ENCODE measurements around the gene C7.
"Not testable (repeated sequence)": the region's sequence is repeated elsewhere in the genome, so short reads cannot be mapped to it uniquely, and the experiment has no call there.

C7 gene

DNA sequence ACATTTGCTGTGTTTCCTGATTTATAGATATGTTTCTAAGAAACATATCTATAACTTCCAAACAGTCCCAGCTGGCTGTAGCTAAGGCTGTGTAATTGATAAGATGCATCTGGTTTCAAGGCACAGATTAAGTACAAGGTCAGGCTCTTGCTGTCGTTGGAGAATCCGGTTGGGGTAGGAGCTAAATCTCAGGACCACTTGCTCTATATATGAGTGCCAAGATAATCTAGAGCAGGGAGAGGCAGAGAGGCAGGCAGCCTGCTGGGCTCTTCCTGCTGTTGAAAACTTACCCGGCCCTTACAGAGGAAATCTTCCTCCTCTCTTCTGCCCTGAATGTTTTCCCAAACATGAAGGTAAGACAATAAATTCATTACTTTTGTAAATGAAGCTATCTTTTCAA is at the start of gene C7:
Gene C7 (plus strand): TSS at position 234 of the 400 bp plus-strand sequence. CDS start 114 bp downstream, at position 348.
- no peak for DNase-seq (ENCODE audit: low read depth)

DNA sequence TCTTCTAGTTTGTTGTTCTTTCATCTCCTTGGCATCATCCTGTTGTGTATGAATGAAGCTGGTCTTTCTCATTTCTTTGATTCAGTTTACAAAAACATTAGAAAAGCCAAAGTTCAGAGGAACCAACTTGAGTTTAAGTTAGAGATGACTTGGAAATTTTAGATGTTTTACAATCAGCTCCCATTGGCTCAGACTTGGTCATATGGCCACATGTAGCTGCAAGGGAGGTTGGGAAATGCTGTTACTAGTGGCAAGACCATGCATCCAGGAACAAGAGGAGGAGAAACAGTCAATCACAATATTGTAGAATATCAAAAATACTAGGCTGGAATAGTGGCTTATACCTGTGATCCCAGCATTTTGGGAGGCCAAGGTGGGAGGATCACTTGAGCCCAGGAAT is 48.6 kb upstream of the C7 start:
- no peak for DNase-seq (ENCODE audit: low read depth)

DNA sequence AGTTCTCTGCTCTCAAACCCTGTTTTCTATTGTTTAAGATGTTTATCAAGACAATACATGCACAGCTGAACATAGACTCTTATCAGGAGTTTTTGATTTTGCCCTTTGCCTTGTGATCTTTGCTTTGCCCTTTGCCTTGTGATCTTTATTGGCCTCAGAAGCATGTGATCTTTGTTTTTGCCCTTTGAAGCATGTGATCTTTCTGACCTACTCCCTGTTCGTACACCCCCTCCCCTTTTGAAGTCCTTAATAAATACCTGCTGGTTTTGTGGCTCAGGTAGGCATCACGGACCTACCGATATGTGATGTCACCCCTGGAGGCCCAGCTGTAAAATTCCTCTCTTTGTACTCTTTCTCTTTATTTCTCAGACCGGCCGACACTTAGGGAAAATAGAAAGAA is 44.3 kb upstream of the C7 start:
- not testable (repeated sequence) for DNase-seq (ENCODE audit: low read depth)

DNA sequence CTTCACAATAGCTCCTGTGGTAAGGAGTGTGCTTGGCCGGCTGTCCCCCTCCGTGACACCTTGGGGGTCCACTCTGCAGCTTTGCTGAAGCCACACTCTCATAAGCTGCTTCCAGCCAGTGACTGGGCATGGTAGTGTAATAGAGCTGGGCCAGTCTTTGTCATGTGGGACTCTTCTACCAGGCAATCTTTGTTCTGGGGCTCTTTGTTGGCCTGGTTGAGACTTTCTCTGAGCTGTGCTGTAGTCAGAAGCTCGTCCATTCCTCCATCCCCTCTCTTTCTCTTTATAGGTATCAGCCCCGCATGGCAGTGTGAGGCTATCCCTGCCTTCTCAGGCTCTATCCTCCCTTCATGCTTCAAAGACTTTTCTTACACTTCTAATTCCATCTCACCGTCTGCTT is 42.5 kb upstream of the C7 start:
- DNase-seq (ENCODE audit: low read depth): no peak

DNA sequence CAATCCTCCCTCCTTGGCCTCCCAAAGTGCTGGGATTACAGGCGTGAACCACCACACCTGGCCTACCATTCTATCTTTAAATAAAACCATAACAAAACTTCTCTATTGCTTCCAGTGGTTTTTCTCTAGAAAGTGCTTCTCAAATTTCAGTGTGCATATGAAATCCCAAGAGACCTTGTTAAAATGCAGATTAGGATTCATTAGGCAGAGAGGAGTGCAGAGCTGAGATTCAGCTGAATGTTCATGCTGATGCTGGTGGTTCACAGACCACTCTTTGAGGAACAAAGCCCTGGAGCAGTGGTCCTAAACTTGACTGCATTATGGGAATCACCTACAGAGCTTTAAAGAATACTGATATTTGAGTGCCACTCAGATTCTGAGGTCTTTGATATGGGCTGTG is 39.9 kb upstream of the C7 start:
- DNase-seq (ENCODE audit: low read depth): no peak

DNA sequence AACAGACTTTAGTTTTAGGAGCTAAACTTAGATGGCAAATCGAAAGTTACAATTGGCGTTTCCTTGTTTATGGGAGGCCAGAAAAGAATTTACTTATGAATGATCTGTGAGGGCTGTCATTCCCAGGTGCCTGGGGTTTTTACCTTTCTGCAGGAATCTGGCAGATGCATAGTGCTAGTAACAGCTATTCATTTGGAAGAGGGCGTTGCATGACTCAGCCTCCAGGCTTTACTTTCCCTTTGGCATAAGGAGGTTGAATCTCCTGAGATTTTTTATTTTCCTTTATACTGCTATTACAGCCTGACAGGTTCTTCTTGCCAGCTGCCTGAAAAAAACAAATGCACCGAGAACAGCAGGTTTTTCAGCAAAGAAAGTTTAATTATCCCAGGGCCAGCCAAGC is 38.1 kb upstream of the C7 start:
- no peak for DNase-seq (ENCODE audit: low read depth)

DNA sequence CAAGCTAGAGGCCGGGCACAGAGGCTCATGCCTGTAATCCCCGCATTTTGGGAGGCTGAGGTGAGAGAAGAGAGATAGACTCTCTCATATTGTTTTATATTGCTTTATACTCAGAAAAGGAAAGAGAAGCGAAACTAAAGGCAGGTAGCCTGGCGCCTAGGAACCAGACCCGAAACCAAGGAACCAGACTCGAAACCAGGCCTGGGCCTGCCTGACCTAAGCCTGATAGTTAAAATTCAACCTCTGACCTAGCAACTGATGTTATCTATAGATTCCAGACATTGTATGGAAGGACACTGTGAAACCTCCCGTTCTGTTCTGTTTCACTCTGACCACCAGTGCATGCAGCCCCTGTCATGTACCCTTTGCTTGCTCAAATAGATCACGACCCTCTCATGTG is 37.0 kb upstream of the C7 start:
- DNase-seq (ENCODE audit: low read depth): not testable (repeated sequence)

DNA sequence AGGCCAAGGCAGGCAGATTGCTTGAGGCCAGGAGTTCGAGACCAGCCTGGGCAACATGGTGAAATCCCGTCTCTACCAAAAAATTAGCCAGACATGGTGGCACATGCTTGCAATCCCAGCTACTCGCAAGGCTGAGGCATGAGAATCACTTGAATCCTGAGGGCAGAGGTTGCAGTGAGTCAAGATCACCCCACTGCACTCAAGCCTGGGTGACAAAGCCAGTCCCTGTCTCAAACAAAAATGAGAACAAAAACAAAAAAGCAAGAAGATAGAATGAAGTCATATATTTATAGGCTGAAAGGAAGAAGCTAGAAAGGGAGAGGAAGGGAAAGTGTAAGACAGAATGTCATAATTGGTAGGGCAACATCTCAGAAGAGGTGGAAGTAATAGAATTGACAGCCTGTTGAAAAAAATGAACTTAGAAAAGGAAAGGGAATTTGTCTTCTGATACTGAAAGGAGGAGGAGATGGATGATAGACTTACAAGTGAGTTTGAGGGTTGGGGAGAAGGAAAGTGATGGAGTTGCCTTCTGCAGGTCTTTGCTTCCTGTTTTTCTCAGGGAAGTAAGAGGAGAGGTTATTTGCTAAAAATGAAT is 35.9 kb upstream of the C7 start:
- no peak for DNase-seq (ENCODE audit: low read depth)

DNA sequence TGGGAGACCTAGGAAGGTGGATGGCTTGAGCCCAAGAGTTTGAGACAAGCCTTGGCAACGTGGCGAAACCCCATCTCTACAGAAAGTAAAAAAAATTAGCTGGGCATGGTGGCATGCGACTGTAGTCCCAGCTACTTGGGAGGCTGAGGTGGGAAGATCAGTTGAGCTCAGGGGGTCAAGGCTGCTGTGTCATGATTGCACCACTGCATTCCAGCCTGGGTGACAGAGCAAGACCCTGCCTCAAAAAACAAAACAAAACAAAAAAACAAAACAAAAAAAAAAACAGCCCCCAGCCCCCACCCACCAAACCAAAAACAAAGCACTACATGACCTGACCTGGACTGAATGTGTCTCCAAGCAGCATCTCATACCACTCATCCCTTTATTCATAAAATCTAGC is 33.3 kb upstream of the C7 start:
- DNase-seq (ENCODE audit: low read depth): no peak

DNA sequence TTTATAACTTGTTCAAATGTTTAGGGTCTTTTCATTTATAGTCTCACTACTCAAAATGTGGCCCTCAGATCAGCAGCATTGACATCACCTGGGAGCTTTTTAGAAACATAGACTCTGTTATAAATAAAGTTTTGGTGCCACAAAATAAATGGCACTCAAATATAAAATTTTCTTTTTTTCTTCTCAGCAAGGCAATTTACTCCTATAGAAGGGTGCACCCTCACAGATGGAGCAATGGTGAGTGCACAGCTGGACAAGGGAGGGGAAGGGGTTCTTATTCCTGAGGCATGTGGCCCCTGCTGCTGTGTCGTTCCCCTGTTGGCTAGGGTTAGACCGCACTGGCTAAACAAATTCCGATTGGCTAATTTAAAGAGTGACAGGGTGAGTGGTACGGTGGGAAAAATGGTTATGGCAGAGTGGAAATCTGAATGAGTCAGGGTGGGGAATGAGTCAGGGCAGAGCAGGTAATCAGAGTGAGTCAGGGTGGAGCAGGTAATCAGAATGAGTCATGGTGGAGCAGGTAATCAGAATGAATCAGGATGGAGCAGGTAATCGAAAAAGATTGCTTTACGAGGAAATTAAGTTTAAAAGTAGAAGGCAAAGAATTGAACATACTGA is 31.8 kb upstream of the C7 start:
- no peak for DNase-seq (ENCODE audit: low read depth)

DNA sequence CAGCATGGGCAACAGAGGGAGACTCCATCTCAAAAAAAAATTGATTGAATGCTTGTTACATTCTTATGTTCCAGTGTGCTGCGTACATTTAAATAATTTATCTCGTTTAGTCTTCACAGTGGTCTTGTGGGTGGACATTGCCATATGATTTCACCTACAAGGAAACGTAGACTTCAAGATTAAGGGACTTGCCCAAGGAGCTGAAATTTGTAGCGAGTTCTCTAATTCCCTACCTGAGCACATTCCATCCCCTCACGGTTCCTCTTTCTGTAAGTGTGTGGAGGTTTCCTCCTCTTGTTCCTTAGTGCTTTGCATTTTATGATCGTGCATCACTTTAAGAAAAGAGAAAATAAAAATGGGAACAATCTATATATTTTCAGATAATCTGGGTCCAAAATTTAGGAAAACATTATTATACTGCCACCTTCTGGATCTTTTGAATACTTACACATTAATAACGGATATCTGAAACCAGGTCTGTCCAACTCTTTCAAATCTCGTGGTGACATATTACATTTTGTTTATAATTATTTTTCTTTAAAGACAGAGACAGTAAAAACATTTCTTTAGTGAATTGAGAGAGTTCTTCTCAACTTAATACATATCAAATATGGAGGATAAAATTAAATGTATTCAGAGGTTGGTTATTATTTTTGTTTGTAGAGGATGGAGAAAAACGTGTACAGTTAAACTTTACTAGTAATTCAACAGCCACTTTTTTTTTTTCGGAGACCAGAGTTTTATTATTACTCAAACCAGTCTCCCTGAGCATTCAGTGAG is 29.9 kb upstream of the C7 start:
- DNase-seq (ENCODE audit: low read depth): no peak

DNA sequence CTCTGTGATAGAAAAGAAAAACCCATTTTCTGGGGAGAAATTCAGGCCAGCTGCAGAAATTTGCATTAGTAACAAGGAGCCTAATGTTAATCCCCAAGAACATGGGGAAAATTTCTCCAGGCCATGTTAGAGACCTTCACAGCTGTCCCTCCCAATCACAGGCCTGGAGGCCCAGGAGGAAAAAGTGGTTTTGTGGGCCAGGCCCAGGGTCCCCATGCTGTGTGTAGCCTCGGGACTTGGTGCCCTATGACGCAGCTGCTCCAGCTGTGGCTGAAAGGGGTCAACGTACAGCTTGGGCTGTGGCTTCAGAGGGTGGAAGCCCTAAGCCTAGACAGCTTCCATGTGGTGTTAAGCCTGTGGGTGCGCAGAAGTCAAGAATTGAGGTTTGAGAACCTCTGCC is 27.0 kb upstream of the C7 start:
- DNase-seq (ENCODE audit: low read depth): no peak

DNA sequence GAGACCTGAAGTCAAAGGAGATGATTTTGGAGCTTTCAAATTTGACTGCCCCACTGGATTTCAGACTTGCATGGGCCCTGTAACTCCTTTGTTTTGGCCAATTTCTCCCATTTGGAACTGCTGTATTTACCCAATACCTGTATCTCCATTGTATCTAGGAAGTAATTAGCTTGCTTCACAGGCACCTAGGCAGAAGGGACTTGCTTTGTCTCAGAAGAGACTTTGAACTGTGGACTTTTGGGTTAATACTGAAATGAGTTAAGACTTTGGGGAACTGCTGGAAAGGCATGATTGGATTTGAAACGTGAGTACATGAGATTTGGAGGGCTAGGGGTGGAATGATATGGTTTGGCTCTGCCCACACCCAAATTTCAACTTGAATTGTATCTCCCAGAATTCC is 26.2 kb upstream of the C7 start:
- not testable (repeated sequence) for DNase-seq (ENCODE audit: low read depth)

DNA sequence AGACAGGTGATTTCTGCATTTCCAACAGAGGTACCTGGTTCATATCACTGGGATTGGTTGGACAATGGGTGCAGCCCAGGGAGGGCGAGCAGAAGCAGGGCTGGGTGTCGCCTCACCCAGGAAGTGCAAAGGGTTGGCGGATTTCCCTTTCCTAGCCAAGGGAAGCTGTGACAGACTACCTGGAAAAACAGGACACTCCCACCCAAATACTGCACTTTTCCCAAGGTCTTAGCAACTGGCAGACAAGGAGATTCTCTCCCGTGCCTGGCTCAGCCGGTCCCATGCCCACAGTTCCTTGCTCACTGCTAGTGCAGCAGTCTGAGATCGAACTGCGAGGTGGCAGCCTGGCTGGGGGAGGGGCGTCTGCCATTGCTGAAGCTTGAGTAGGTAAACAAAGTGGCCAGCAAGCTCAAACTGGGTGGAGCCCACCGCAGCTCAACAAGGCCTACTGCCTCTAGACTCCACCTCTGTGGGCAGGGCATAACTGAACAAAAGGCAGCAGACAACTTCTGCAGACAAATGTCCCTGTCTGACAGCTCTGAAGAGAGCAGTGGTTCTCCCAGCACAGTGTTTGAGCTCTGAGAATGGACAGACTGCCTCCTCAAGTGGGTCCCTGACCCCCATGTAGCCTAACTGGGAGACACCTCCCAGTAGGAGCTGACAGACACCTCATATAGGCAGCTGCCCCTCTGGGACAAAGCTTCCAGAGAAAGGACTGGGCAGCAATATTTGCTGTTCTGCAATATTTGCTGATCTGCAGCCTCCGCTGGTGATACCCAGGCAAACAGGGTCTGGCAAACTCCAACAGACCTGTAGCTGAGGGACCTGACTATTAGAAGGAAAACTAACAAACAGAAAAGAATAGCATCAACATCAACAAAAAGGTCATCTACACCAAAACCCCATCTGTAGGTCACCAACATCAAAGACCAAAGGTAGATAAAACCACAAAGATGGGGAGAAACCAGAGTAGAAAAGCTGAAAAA is 13.6 kb upstream of the C7 start:
- DNase-seq (ENCODE audit: low read depth): not testable (repeated sequence)

DNA sequence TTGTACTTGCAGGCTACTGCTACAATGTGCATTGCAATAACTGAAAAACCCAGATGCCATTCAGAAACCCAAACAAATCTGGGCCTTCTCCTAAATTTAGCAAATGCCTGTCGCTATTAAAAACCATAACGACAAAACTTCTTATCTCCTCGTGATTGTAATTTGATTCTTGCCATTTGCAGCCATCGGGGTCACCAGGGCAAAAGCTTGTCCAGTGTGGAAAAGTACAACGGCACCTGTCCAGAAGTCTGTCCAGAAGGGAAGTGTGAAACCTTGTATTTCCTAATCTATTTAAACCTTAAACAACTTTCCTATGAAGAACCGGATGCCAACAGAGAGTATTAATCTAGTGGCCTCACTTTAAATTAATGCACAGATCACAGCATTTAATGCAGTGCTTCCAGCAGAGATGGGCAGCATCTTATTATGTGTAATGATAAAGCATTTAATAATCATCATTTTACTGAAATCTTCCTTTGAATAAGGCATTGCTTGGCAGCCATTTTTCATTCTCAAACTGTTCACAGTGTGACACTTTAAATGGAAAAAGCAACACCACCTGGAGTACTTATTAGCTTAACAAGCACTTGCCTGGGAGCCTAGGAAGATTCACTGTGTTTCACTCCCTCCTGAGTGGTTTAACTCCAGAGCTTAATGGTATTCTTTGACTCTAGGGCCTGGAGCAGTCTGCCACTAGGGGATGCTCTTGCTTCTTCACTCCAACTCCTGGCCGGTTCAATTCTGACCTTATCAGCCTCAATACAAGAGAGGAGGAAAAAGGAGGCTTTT is 4.9 kb upstream of the C7 start:
- peak; percentile 30 for DNase-seq (ENCODE audit: low read depth)

DNA sequence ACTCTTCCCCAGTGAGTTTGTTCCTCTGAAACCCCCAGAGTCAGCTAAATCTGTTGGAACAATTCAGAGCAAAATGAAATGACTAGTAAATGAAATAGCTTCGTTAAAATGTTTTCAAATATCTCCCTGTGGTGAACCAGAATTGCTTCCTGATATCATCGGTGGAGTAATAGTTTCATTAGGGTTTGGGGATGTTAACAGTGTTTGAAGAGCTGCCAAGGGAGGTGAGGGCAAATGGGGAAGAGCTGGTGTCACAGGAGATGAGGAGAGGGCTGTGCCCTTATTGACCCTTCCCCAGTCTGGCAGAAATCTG is 4.3 kb upstream of the C7 start:
- DNase-seq (ENCODE audit: low read depth): no peak

DNA sequence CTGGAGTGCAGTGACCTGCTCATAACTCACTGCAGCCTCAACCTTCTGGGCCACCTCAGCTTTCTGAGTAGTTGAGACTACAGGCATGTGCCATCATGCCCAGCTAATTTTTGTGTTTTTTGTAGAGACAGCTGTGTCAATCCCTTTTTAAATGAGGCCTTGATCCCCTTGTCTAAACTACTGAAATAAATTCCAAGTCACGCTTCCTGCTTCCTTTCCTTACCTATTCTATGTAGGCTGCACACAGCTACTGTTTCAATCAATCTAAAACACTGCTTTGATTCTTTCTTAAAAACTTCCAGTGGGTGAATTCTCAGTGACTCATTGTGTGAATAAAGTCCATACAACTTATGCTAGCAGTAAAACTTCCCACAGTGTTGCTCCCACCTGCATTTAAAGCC is 2.9 kb upstream of the C7 start:
- peak; percentile 0 for DNase-seq (ENCODE audit: low read depth)

DNA sequence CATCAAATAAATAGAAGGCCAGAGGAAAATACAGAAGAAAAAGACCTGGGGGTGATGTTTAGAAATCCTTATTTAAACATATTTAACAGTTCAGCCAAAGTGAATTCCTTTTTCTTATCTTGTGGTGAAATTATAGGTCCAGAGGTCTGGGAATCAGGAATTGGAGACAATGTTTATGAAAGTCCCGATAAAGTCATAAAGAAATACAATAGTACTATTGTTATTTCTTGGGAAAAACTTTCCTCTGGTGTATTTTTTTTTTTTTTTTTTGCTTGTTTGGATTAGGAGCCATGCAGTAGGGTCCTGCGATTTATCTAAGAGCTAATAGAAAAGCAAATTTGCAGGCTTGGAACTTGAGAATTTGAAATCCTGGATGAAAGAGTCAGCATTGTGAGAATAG is 426 bp downstream of the C7 start:
- DNase-seq (ENCODE audit: low read depth): no peak

DNA sequence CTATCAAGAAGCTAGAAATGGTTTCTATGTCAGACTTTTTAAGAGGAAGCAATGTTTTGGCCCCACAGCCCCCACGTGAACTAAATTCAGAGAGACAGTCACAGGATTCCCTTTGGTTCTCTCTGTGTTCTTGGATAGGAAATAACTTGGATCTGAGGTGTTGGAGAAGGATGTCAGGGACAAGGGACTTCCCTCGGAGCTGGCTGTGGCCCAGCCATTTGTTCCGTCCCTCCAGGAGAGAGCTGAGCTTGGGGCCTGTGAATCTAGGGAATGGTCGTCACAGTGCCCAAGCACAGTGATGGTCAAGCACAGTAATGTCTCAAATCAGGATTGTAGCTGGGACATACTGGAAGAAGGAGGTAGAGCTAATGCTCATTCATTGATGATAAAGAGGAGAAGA is 2.0 kb downstream of the C7 start:
- no peak for DNase-seq (ENCODE audit: low read depth)

DNA sequence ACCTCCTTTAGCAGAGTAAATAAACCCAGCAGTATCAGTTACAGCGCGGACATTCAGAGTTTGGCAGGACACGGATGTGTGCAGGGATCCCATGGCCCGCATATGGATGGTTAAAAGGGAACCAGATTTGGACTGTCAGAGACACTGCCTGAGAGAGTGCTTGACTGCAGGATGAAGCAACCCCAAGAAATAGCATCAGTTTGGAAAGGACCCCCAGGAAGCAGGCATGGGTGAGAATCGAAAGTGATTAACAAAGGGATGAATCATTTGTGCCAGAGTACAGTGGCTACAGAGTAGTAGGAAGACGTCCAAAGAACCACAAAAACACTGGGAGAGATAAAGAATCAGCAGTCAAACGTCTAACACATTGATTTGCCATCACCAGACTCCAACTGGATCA is 5.5 kb downstream of the C7 start:
- peak; percentile 17 for DNase-seq (ENCODE audit: low read depth)

DNA sequence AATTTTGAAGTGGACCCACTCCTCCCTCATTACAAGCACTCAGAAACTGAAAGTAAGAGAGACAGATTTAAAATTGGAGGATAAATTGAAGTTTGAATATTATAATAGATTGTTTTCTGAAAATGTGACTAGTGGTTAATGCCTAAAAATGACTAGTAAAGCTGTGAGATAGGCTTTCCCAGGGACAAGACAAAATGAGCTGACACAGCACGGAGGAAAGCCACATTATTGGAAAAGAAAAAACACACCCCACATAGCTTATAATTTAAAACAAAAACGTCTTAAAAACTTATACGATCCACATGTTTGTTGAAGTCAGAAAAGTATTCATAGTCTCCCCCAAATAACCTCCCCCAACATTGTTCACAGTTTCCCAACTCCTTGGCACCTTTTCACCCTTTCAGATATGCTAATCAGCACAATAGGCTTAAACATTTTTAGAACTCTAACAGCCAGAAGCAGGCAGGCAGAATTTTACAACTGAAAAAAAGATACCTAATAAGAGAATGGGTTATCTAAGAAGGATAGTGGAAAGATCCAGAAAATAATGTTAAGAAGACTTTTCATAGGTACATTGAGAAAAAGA is 6.1 kb downstream of the C7 start:
- DNase-seq (ENCODE audit: low read depth): no peak
